Measurements from ENCODE around the gene RPTOR.

The RPTOR gene

DNA sequence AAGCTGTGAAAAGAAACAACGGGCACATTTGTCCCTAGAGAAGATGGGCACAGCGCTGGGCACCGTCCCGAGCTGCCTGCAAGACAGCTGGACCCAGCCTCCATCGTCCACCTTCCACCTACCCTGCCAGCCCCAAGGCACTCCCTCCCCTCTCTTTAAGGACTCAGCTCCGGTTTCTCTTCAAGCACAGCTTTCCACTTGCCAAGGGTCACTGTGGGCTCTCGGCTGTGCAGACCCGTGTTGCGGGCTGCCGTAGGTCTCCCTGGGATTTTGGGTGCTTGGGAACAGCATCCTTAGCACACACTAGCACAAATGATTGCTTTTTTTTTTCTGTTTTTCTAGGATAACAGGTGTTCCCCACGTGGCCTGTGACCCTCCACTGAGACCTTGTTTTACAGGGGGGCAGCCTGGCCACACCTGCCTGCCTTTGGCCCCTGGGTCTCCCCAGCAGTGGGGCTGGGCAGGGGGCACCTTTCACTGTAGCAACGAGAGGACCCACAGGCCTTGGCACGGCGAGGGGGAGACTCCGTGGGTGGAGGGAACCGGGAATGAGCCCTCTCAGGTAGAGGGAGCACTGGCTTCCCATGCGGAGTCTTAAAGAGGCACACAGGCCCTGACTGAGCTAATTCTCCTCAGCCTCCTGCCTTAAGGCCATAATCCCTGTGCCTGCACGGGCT, 448.4 kb downstream of the RPTOR start:
- TF ChIP-seq GATA1 (IDR thresholded peaks at IDR 0.05; ENCODE audit: low read depth, low read length) (no peak), POLR2A (IDR thresholded peaks at IDR 0.05; ENCODE audit: low read length) (no peak)
- DNase-seq, result no peak

DNA sequence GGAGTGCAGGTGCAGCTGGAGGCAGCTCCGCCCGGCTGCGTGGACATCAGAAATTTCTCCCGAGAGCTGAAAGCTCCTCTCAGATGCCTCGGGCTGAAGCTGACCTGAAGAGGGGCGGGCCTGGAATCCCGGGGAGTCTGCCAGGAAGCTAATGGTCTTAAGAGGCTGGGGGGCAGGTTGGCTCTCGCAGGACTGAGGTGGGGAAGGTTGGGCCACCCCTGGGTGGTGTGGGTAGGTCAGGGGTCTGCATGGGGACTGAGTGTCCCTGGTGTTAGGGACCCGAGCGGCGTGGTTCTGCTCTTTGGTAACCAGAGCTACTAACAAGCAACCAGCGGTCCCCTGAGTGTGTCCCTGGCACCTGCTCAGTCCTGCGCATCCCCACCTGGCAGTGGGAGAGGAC, 450.5 kb downstream of the RPTOR start:
- DNase-seq, result no peak
- TF ChIP-seq POLR2A (IDR thresholded peaks at IDR 0.05; ENCODE audit: low read length) (no peak), GATA1 (IDR thresholded peaks at IDR 0.05; ENCODE audit: low read depth, low read length) (no peak)

DNA sequence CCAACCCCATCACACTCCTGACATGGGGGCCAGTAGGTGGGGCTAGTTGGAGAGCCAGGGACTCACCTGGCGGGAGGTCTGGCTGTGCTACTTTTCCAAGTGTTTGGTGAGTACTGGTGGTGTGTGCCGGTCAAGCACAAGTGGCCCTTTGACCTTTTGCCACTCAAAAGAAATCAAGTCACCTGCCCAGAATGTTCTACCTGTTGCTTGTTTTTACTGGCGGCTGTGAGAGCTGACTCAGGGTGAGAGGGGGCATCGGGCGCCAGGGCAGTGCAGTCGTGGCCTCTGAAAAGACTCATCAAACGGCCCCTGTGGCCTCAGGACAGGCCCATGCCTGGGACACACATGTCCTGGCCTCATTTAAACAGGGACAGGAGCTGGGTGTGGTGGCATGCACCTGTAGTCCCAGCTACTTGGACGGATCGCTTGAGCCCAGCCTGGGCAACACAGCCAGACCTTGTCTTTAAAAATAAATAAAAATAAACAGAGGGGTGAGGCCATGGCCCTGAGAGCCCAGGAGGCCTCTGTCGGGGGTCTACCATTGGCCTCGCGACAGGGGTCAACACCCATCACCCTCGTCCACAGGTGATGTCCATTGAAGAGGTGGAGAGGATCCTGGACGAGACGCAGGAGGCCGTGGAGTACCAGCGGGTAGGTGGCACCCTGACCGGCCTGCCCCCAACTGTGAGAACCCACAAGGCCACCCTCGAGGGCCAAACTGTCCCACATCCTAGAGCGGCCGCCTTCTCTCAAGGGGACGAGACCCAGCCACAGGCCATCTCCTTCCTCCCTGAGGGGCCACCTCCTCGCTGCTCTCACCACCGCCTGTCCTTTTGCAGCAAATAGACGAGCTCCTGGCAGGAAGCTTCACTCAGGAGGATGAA, 452.0 kb downstream of the RPTOR start:
- TF ChIP-seq POLR2A (IDR thresholded peaks at IDR 0.05; ENCODE audit: low read length) (no peak), GATA1 (IDR thresholded peaks at IDR 0.05; ENCODE audit: low read depth, low read length) (no peak)

DNA sequence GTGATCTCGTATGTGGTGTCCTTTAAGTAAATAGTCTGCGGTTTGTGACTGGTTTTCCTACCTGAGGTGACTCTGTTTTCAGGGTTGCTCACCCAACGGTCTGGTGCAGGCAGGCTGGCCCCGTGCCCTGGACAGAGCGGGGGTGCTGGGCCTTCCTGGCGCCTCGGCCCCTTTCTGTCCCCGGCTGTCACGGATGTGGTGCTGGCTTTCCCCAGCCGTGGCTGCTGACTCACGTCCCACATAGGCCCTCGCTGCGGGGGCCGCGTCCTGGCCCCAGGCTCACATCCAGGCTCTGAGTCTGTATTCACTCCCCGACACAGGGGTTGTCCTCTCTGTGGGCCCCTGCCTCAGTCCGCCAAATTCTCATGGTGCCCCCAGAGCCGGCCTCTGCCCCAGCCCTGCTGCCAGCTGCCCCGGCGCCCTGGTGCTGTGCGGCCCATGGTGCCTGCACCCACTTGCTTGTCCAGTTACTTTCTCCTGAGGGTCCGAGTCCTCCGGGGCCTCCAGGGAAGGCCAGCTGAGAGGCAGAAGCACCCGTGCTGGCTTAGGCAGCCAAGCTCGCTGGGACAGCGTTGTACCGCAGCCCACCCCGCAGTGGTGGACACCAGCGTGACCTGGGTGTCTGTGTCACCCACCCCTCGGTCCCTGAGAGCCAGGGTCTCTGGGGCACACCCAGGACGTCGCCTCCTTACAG, 452.9 kb downstream of the RPTOR start:
- DNase-seq, result no peak
- TF ChIP-seq GATA1 (IDR thresholded peaks at IDR 0.05; ENCODE audit: low read depth, low read length) (no peak), POLR2A (IDR thresholded peaks at IDR 0.05; ENCODE audit: low read length) (no peak)

More for the DNA sequence above, 452.0 kb downstream of the RPTOR start:
- no peak for DNase-seq

DNA sequence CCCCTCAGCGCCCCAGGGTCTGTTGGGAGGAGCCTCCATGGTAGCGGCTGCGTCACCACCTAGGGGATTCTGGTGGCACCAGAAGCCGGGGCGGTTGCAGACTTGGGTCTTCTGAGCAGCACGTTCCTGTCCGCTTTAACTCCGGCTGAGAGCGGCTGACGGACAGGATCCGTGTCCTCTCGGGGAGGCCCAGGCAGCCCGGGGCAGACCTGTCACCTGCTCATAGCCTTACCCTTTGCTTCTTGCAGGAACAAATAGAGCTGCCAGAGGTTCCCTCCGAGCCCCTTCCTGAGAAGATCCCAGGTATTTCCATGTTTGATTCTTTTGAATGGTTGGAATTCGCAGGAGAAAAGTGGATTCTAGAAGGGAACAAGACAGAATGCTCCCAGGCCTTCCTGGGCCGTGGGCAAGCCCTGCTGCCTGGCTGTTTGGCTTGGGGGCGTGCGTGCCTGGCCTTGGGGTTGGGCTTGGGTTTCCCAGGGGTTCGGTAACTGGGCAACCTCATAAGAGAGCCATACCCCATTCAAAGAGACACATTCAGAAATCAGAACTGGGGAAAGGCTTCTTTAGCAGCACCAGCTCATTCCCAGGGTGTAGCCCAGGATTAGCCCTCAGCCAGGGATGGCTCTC, 453.6 kb downstream of the RPTOR start:
- TF ChIP-seq POLR2A (IDR thresholded peaks at IDR 0.05; ENCODE audit: low read length), result no peak
- TF ChIP-seq GATA1 (IDR thresholded peaks at IDR 0.05; ENCODE audit: low read depth, low read length), result no peak
- no peak for DNase-seq

DNA sequence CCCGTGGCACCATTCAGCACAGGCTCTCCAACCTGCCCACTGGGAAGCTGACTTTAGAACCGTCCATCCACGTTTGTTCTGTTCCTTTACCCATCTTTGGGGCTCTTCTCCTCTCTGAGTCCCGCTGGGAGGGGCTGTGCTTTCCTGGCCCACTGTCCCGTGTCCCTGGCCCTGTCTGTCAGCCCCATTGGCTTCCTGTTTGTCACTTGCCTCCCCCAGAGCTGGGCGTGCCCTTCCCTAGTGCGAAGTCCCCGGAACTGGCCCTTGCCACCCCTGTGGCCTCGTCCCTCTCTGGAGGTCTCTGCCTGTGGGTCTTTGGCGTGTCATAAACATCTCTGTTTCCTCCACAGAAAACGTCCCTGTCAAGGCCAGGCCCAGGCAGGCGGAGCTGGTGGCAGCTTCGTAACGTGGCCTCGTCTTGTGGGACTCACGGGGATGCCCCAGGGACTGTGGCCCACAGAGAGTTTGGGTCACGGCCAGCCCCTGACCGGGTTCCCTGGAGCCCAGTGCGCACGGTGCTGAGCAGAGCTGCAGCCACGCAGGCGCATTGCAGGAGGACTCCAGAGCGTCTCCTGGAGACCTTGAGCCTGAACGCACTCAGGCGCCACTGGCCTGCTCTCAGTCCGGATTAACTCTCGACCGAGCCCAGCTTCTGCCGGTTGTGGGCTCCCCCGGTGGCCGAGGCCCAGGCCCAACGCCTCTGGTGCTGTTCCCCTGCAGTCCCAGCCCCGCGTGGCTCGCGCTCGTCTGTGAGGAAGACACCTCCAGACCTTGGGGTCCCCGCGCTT, 454.3 kb downstream of the RPTOR start:
- no peak for DNase-seq
- no peak for TF ChIP-seq GATA1 (IDR thresholded peaks at IDR 0.05; ENCODE audit: low read depth, low read length)
- TF ChIP-seq POLR2A (IDR thresholded peaks at IDR 0.05; ENCODE audit: low read length), result no peak

DNA sequence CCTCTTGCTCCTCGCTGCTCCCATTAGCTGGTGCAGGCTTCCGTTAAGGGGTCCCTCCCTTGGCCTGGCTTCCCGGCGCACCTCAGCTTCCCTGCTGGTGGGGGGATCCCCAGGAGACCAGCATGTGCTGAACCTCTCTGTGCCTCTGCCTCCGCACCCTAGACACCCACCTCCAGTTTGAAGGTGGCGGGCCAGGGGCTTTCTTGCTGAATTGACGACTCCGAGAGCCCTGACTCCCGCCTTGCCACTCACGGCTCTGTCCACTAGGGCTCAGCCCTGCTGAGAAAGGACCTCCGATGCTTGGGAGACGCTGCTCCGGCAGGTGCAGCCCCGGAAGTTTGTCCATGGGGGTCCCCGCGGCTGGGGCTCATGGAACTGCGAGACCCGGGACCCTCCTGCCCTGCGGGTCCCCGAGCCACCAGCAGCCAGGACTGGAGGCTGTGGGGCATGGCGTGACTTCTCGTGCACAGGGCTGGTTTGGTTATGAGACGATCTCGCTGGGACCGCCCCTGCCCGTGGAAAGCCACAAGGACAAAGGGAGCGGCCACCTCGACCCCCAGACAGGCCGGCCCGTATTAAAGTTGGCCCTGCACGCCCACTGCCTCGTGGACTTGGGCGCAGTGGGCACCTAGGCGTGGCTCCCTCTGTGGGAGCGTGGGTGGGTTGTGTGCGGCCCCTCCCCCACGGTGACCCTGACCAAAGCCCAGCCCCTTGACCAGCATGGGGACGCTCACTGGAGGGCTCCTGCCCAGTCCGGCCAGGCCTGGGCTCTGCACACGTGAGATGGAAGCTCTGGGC, 455.1 kb downstream of the RPTOR start:
- TF ChIP-seq GATA1 (IDR thresholded peaks at IDR 0.05; ENCODE audit: low read depth, low read length), result no peak
- no peak for TF ChIP-seq POLR2A (IDR thresholded peaks at IDR 0.05; ENCODE audit: low read length)
- no peak for DNase-seq

DNA sequence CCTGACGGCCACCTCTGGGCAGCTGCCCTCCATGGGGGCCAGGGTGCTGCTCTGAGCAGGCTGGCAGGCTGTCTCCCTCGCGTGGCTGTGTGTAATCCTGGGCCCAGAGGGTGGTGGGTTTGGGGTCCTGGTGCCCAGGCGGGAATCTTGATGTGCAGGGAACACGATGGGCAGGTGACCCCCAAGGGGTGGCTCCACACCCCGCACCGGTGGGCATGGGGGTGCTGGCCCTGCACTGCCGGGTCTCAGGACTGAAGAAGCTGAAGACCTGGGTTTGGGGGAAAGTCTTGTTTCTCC, 455.6 kb downstream of the RPTOR start:
- TF ChIP-seq GATA1 (IDR thresholded peaks at IDR 0.05; ENCODE audit: low read depth, low read length) (no peak), POLR2A (IDR thresholded peaks at IDR 0.05; ENCODE audit: low read length) (no peak)
- no peak for DNase-seq

DNA sequence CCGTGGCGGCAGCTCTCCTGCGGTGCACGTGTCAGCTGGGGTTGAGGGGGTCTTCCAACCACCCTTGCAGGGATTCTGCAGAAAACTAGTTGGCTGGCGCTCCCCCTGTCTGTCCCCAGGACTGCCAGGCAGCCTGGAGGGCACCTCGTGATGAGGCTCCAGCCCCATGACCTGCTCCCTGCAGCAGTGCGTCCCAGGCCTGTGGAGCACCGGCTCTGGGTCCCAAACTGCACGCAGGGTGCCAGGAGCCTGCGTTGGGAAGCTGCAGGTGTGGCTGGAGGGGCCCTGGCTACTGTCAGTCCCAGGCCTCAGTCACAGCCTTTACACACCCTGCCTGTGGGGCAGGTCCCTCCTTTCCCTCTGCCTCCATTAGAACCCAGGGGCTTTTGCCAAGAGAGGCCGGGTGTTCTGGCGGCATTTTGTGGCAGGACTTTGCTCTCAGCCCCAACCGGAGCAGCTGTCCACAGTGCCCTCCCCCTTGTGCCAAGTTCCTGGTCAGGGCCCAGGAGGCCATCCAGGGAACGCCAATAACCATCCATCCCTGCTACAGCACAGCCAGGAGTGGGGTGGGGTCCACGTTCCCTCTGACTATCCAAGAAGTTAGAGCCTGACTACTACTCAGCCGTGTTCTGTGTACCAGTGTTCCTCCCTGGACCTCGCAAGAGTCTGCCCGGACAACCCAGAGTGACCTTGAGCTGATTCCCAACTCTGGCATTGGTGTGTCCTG, 456.2 kb downstream of the RPTOR start:
- no peak for DNase-seq
- TF ChIP-seq POLR2A (IDR thresholded peaks at IDR 0.05; ENCODE audit: low read length) (no peak), GATA1 (IDR thresholded peaks at IDR 0.05; ENCODE audit: low read depth, low read length) (no peak)

DNA sequence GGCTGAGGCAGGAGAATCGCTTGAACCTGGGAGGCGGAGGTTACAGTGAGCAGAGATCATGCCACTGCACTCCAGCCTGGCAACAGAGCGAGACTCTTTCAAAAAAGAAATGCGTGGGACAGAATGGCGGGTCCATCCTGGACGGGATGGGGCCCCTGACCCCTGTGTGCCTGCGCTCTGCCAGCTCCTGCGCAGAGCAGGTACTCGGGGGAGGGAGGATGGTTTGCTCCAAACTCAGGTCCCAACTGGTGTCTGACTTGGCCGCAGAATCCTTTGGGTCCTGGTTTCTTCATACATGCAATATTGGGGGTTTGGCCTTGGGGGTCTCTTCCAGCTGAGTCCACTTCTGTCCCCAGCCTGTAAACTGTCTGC, 457.4 kb downstream of the RPTOR start:
- TF ChIP-seq GATA1 (IDR thresholded peaks at IDR 0.05; ENCODE audit: low read depth, low read length) (no peak), POLR2A (IDR thresholded peaks at IDR 0.05; ENCODE audit: low read length) (no peak)
- DNase-seq, result no peak

DNA sequence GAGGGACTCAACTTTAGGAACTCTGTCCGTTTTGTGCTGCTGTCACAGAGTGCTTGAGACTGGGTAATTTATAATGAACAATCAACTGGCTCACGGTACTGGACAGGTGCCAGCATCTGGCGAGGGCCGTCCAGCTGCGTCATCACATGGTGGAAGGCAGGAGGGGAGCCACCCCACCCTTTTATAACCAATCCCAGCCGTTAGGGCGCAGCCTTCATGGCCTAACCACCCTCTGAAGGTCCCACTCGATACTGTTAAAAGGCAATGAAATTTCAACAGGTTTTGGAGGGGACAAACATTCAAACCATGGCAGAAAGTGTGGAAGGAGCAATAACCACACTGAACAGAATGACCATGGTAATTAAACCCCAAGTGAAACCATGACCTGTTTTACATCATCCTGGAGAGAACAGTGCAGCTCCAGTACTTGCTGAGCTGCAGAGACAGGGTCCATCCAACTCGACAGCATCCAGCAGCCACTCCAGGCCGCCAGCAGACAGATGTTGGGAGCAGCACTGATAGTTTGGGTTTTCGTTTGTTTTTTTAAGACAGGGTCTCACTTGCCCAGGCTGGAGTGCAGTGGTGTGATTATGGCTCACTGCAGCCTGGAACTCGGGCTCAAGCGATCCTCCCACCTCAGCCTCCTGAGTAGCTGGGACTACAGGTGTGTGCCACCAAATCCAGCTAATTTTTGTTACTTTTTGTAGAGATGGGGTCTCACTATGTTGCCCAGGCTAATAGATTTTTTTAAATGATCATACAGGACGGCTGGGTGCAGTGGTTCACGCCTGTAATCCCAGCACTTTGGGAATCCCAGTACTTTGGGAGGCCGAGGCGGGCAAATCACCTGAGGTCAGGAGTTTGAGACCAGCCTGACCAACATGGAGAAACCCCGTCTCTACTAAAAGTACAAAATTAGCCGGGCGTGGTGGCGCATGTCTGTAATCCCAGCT, 458.0 kb downstream of the RPTOR start:
- TF ChIP-seq POLR2A (IDR thresholded peaks at IDR 0.05; ENCODE audit: low read length) (peak; percentile 49), GATA1 (IDR thresholded peaks at IDR 0.05; ENCODE audit: low read depth, low read length) (no peak)
- DNase-seq, result peak; percentile 81 to 86

Measured in erythroblast (primary cell).